Neural cell (in vitro differentiated cells): Measurements from ENCODE around the gene ONECUT2. TPM values are rescaled to one million over a fixed set of nuclear protein-coding genes. Genes with fewer than 3 reads are reported as not detected.

ENCODE experiments used
- H2AFZ ChIP-seq: fragments of 200-600, 300-800 bp; sonication (generic), shearing (Covaris generic); 2 replicates; pipeline ENCODE4 v1.6.0; 2014; ENCODE audit warnings: low read depth, mild to moderate bottlenecking, antibody characterized with exemption, low read length, moderate library complexity
- H3F3A ChIP-seq: fragments of 200-600 bp; shearing (Covaris generic); 2 replicates; pipeline ENCODE4 v1.6.1; 2016; ENCODE audit warnings: mild to moderate bottlenecking, moderate library complexity, mixed read lengths, antibody characterized with exemption, low read length; ENCODE audit not compliant: insufficient read depth, poor library complexity, severe bottlenecking
- H3K27ac ChIP-seq: fragments of 200-600, 300-800 bp; sonication (generic), shearing (Covaris generic); 2 replicates; pipeline ENCODE4 v1.5.1; 2014; ENCODE audit warnings: mild to moderate bottlenecking, low read length, moderate library complexity
- H3K27me3 ChIP-seq: fragments of 300-800, 200-600 bp; sonication (generic), shearing (Covaris generic); 2 replicates; pipeline ENCODE4 v1.6.0; 2014; ENCODE audit warnings: mild to moderate bottlenecking, low read depth, low read length, moderate library complexity; ENCODE audit not compliant: insufficient read depth
- H3K36me3 ChIP-seq: fragments of 300-800, 200-600 bp; sonication (generic), shearing (Covaris generic); 2 replicates; pipeline ENCODE4 v1.5.1; 2014; ENCODE audit warnings: mild to moderate bottlenecking, antibody characterized with exemption, low read length, moderate library complexity; ENCODE audit not compliant: insufficient read depth
- H3K4me2 ChIP-seq: fragments of 300-800, 200-600 bp; sonication (generic), shearing (Covaris generic); 2 replicates; pipeline ENCODE4 v1.6.0; 2014; ENCODE audit warnings: mild to moderate bottlenecking, low read length
- H3K4me3 ChIP-seq: fragments of 300-800, 200-600 bp; sonication (generic), shearing (Covaris generic); 2 replicates; pipeline ENCODE4 v1.5.1; 2014; ENCODE audit warnings: mild to moderate bottlenecking, low read length, moderate library complexity
- H3K79me2 ChIP-seq: fragments of 200-600 bp; shearing (Covaris generic); replicated peaks from 2 replicates; pipeline ENCODE4 v1.6.0; 2014; ENCODE audit warnings: mild to moderate bottlenecking, low read length, moderate library complexity; ENCODE audit not compliant: insufficient read depth
- H3K9ac ChIP-seq: fragments of 300-800, 200-600 bp; sonication (generic), shearing (Covaris generic); 2 replicates; pipeline ENCODE4 v1.6.1; 2016; ENCODE audit warnings: mild to moderate bottlenecking, low read length, mixed read lengths
- H3K9me2 ChIP-seq: fragments of 200-600 bp; shearing (Covaris generic); 2 replicates; pipeline ENCODE4 v1.6.1; 2016; ENCODE audit warnings: mild to moderate bottlenecking, low read length, mixed read lengths; ENCODE audit not compliant: insufficient read depth
- H3K9me3 ChIP-seq: fragments of 200-600, 300-800 bp; sonication (generic), shearing (Covaris generic); 2 replicates; pipeline ENCODE4 v1.6.1; 2016; ENCODE audit warnings: mild to moderate bottlenecking, mixed run types, low read length, moderate library complexity, mixed read lengths
- H4K20me1 ChIP-seq: fragments of 200-600 bp; shearing (Covaris generic); 2 replicates; pipeline ENCODE4 v1.6.1; 2016; ENCODE audit warnings: mild to moderate bottlenecking, mixed run types; ENCODE audit not compliant: insufficient read depth
- EP300 ChIP-seq: fragments of 450-650 bp; conservative IDR thresholded peaks from 2 replicates; pipeline ENCODE4 v1.6.1; 2014; ENCODE audit warnings: antibody characterized with exemption, mild to moderate bottlenecking, moderate library complexity; ENCODE audit not compliant: poor library complexity, severe bottlenecking
- EZH2 ChIP-seq: fragments of 200-600, 300-800 bp; shearing (Covaris generic), sonication (generic); IDR thresholded peaks from 2 replicates; pipeline ENCODE4 v1.6.1; 2014; ENCODE audit warnings: antibody characterized with exemption, low read length, borderline replicate concordance, mild to moderate bottlenecking; ENCODE audit not compliant: insufficient read depth, poor library complexity, severe bottlenecking
- MXI1 ChIP-seq: fragments of 450-650 bp; conservative IDR thresholded peaks from 2 replicates; pipeline ENCODE4 v1.6.1; 2014; ENCODE audit warnings: antibody characterized with exemption, mild to moderate bottlenecking; ENCODE audit not compliant: poor library complexity, severe bottlenecking
- POLR2AphosphoS5 ChIP-seq: IDR thresholded peaks from 2 replicates; pipeline ENCODE4 v1.6.1; 2012
- RAD21 ChIP-seq: fragments of 450-650 bp; conservative IDR thresholded peaks from 2 replicates; pipeline ENCODE4 v1.6.1; 2014; ENCODE audit warnings: antibody characterized with exemption, mild to moderate bottlenecking, moderate library complexity
- SMC3 ChIP-seq: fragments of 450-650 bp; conservative IDR thresholded peaks from 2 replicates; pipeline ENCODE4 v1.6.1; 2014; ENCODE audit warnings: antibody characterized with exemption, mild to moderate bottlenecking, moderate library complexity; ENCODE audit not compliant: poor library complexity
- TAF1 ChIP-seq: IDR thresholded peaks from 2 replicates; pipeline ENCODE4 v1.6.1; 2012; ENCODE audit warnings: low read depth
- polyA plus RNA-seq: library from polyadenylated mRNA; depleted of rRNA; stranded (reverse); fragments of >200 nt; gene quantifications from 2 replicates; pipeline ENCODE4 v1.2.3, GENCODE V29; 2014

The ONECUT2 gene
- polyA plus RNA-seq, 1 donor from 2014 or later = 4.3 TPM

- Histone ChIP-seq H2AFZ (no peak overlapping the region), H3K27me3 (peaks cover 84% of the 10 kb centered on the region), H3K36me3 (no peaks in the 10 kb centered on the region), H3F3A (no peaks in the 10 kb centered on the region), H3K9ac (no peak overlapping the region), H3K4me3 (no peak overlapping the region), H3K9me2 (no peaks in the 10 kb centered on the region), H3K79me2 (no peaks in the 10 kb centered on the region), H3K27ac (no peak overlapping the region), H3K9me3 (no peaks in the 10 kb centered on the region), H4K20me1 (no peaks in the 10 kb centered on the region), H3K4me2 (no peak overlapping the region)
- peak; percentile 62 for TF ChIP-seq EZH2
- TF ChIP-seq EP300 = no peak
Measured at GRCh38 chr18:57427429-57428201, 7.6 kb upstream of the ONECUT2 start.

- Histone ChIP-seq H3K9me2 (no peaks in the 10 kb centered on the region), H3K9ac (no peak overlapping the region), H3K4me3 (peak overlapping the region; percentile 40), H3F3A (no peaks in the 10 kb centered on the region), H3K9me3 (no peaks in the 10 kb centered on the region), H3K4me2 (no peak overlapping the region), H3K79me2 (no peaks in the 10 kb centered on the region), H2AFZ (no peak overlapping the region), H3K27ac (no peak overlapping the region), H3K36me3 (no peaks in the 10 kb centered on the region), H4K20me1 (no peaks in the 10 kb centered on the region), H3K27me3 (peaks cover 92% of the 10 kb centered on the region)
- TF ChIP-seq MXI1 (no peak), TAF1 (no peak), POLR2AphosphoS5 (peak; percentile 2), RAD21 (peak; percentile 24), SMC3 (peak; percentile 21), EZH2 (peak; percentile 74)
Measured at GRCh38 chr18:57428221-57429150, 6.7 kb upstream of the ONECUT2 start.

GRCh38 chr18:57429167-57430078 is 5.8 kb upstream of the ONECUT2 start:
- Histone ChIP-seq H3K79me2 (no peaks in the 10 kb centered on the region), H3K9me2 (no peaks in the 10 kb centered on the region), H4K20me1 (no peaks in the 10 kb centered on the region), H3F3A (no peaks in the 10 kb centered on the region), H3K36me3 (no peaks in the 10 kb centered on the region), H3K27me3 (peaks cover 96% of the 10 kb centered on the region), H3K27ac (no peak overlapping the region), H3K4me3 (peak overlapping the region; percentile 40), H2AFZ (no peak overlapping the region), H3K9ac (no peak overlapping the region), H3K4me2 (no peak overlapping the region), H3K9me3 (no peaks in the 10 kb centered on the region)
- TF ChIP-seq SMC3 (no peak), POLR2AphosphoS5 (peak; percentile 39), TAF1 (no peak), RAD21 (no peak)
